MCF 10A (cell line): ENCODE measurements around the gene ECE1. TPM values are rescaled to one million over a fixed set of nuclear protein-coding genes. Genes with fewer than 3 reads are reported as not detected.

Source experiments
- BruUV-seq: library from RNA; stranded (reverse); fragments of 400-500 nt; replicated peaks from 2 replicates; lab custom pipeline; 2021; lab: Mats Ljungman, UMichigan
- CTCF ChIA-PET: fragments of 300-600 bp; sonication (Branson Sonifier 250); formaldehyde crosslinking; extraction: SDS; loops from one replicate; lab custom pipeline; 2021; ENCODE audit warnings: antibody characterized with exemption, inconsistent platforms; lab: Yijun Ruan, JAX
- POLR2A ChIA-PET: fragments of 300-600, 350-650 bp; sonication (Branson Sonifier 250); formaldehyde crosslinking; extraction: SDS; loops from one replicate; lab custom pipeline; 2020; ENCODE audit warnings: antibody characterized with exemption, inconsistent platforms; lab: Yijun Ruan, JAX
- DNase-seq: peaks from one replicate; pipeline ENCODE4 v3.0.0-alpha.2; 2018; ENCODE audit not compliant: unreplicated experiment
- H3K27ac Mint-ChIP-seq: one replicate; pipeline ENCODE4 v1.8.0; 2022; ENCODE audit warnings: mild to moderate bottlenecking, low read depth, mixed read lengths; ENCODE audit not compliant: unreplicated experiment
- H3K27me3 Mint-ChIP-seq: one replicate; pipeline ENCODE4 v1.8.0; 2022; ENCODE audit warnings: mixed read lengths; ENCODE audit not compliant: insufficient read depth, unreplicated experiment
- H3K36me3 Mint-ChIP-seq: one replicate; pipeline ENCODE4 v1.8.0; 2022; ENCODE audit warnings: mild to moderate bottlenecking, moderate library complexity, mixed read lengths; ENCODE audit not compliant: insufficient read depth, unreplicated experiment
- H3K4me1 Mint-ChIP-seq: one replicate; pipeline ENCODE4 v1.8.0; 2022; ENCODE audit warnings: mixed read lengths; ENCODE audit not compliant: insufficient read depth, unreplicated experiment
- H3K4me3 Mint-ChIP-seq: one replicate; pipeline ENCODE4 v1.8.0; 2022; ENCODE audit warnings: mild to moderate bottlenecking, moderate library complexity, mixed read lengths; ENCODE audit not compliant: unreplicated experiment
- H3K9me3 Mint-ChIP-seq: one replicate; pipeline ENCODE4 v1.8.0; 2022; ENCODE audit warnings: mixed read lengths; ENCODE audit not compliant: unreplicated experiment
- intact Hi-C: fragments of 100-400 bp; cut with micrococcal nuclease; formaldehyde crosslinking; loops from 2 replicates; pipeline ENCODE4 v1.14.1; 2022
- total RNA-seq: library from RNA; stranded (reverse); gene quantifications from 2 replicates; pipeline ENCODE4 v1.2.3, GENCODE V29; 2022
- TF ChIP-seq, protein P1 (sequence below): fragments of 200-600 bp; IDR thresholded peaks from one replicate; pipeline ENCODE4 v1.8.0; 2022; ENCODE audit warnings: antibody characterized with exemption, mild to moderate bottlenecking; ENCODE audit not compliant: unreplicated experiment

ECE1 gene
- total RNA-seq, 1 experiment from 2014 or later: 40.0 TPM

DNA sequence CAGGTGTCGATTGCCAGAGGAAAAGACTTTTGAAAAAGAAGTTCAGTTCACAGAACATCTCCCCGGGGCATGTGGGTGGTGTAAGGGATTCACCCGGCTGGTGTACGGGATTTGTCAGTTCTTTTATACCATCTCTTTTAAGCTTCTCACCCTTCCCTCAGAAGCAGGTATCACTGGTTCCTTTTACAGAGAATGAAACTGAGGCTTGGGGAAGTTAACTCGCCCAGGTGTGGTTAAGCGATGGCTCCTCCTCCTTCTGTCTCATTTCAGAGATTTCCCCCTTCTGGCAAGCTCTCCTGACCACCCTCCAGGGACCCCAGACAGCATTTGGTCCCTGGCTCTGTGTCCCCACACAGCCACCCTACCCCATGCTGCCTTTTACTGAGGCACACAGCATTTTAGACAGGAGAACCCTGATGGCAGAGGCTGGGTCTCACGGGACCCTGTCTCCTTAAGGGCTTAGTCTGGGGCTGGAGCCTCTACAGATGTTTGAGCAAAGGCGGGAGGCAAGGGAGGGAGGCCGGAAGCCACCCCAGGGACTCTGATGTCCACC, 2.8 kb upstream of the ECE1 start:
- no TSS peak for BruUV-seq
- intact Hi-C loops: no loop called here
- POLR2A ChIA-PET: interaction anchor here (0.7 to 0.8 kb wide), 2 partner anchors 11 to 31 kb away, joined by 3 to 4 read pairs; no protein-coding TSS in a partner anchor
- no peak overlapping the region for H3K4me3 Mint-ChIP-seq
- H3K9me3 Mint-ChIP-seq: no peaks in the 10 kb centered on the region
- TF ChIP-seq, protein P1, sequence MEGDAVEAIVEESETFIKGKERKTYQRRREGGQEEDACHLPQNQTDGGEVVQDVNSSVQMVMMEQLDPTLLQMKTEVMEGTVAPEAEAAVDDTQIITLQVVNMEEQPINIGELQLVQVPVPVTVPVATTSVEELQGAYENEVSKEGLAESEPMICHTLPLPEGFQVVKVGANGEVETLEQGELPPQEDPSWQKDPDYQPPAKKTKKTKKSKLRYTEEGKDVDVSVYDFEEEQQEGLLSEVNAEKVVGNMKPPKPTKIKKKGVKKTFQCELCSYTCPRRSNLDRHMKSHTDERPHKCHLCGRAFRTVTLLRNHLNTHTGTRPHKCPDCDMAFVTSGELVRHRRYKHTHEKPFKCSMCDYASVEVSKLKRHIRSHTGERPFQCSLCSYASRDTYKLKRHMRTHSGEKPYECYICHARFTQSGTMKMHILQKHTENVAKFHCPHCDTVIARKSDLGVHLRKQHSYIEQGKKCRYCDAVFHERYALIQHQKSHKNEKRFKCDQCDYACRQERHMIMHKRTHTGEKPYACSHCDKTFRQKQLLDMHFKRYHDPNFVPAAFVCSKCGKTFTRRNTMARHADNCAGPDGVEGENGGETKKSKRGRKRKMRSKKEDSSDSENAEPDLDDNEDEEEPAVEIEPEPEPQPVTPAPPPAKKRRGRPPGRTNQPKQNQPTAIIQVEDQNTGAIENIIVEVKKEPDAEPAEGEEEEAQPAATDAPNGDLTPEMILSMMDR: no peak
- no peaks in the 10 kb centered on the region for H3K27me3 Mint-ChIP-seq
- H3K27ac Mint-ChIP-seq: no peak overlapping the region
- CTCF ChIA-PET: no interaction called here
- H3K36me3 Mint-ChIP-seq: no peaks in the 10 kb centered on the region
- peaks cover 19% of the 10 kb centered on the region for H3K4me1 Mint-ChIP-seq
- DNase-seq: no peak

- Mint-ChIP-seq H3K9me3 (no peaks in the 10 kb centered on the region), H3K27me3 (no peaks in the 10 kb centered on the region), H3K4me3 (no peak overlapping the region), H3K27ac (no peak overlapping the region), H3K36me3 (no peaks in the 10 kb centered on the region), H3K4me1 (peaks cover 19% of the 10 kb centered on the region)
- BruUV-seq: no TSS peak
- POLR2A ChIA-PET: interaction anchor here (0.7 to 0.8 kb wide), 2 partner anchors 12 to 31 kb away, joined by 3 to 4 read pairs; no protein-coding TSS in a partner anchor
- DNase-seq: no peak
- intact Hi-C loops: no loop called here
- CTCF ChIA-PET: interaction anchor here (0.6 kb wide), 1 partner anchor 191 kb away, joined by 4 read pairs; no protein-coding TSS in a partner anchor
- TF ChIP-seq, protein P1: no peak
These were observed 2.3 kb upstream of the ECE1 start for GRCh38 chr1:21292503-21292983.

DNA sequence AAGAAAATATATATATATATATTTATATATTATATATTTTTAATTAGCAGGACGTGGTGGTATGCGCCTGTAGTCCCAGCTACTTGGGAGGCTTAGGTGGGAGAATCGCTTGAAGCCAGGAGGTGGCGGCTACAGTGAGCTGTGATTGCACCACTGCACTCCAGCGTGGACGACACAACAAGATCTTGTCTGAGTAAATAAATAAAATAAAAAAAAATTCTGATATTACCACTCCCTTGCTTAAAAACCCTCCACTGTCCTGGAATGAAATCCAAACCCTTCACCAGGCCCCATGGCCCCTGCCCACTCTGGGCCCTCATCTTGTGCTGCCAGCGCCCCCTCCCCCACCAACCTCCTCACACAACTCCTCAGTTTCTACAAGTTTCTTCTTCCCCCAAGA, 1.7 kb upstream of the ECE1 start:
- Mint-ChIP-seq H3K27ac (no peak overlapping the region), H3K36me3 (no peaks in the 10 kb centered on the region), H3K4me1 (peaks cover 19% of the 10 kb centered on the region), H3K9me3 (no peaks in the 10 kb centered on the region), H3K4me3 (no peak overlapping the region), H3K27me3 (no peaks in the 10 kb centered on the region)
- intact Hi-C loops: no loop called here
- TF ChIP-seq, protein P1: no peak
- POLR2A ChIA-PET: interaction anchor here (0.7 kb wide), 1 partner anchor 12 kb away, joined by 4 read pairs; no protein-coding TSS in a partner anchor
- CTCF ChIA-PET: interaction anchor here (0.6 to 1.5 kb wide), 3 partner anchors 19 to 190 kb away, joined by 3 to 4 read pairs (median 3); no protein-coding TSS in a partner anchor
- no TSS peak for BruUV-seq
- DNase-seq: no peak

DNA sequence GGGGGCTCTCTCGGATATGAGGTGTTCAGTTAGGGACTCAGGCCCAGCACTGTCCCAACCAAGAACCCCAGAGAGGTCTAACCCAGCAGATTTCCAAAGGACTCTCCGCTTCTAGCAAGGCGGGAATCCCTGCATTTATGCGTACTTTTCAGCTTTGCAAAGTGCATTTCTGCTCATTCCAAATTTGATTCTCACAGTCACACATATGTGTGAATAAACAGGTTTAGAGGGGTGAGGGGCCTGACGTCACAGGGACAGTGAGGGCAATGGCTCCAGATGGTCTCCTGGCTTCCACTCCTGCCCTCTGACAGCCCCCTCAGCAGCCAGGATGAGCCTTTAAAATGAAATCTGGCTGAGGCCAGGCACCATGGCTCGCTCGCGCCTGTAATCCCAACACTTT, 921 bp upstream of the ECE1 start:
- Mint-ChIP-seq H3K36me3 (no peaks in the 10 kb centered on the region), H3K4me1 (peaks cover 19% of the 10 kb centered on the region), H3K27ac (no peak overlapping the region), H3K27me3 (no peaks in the 10 kb centered on the region), H3K9me3 (no peaks in the 10 kb centered on the region), H3K4me3 (peak overlapping the region; percentile 74)
- ChIA-PET POLR2A (interaction anchor here (0.9 kb wide), 1 partner anchor 39 kb away, joined by 3 read pairs; no protein-coding TSS in a partner anchor), CTCF (interaction anchor here (1.0 to 1.5 kb wide), 2 partner anchors 36 to 60 kb away, joined by 3 read pairs; no protein-coding TSS in a partner anchor)
- intact Hi-C loops: no loop called here
- DNase-seq: no peak
- no TSS peak for BruUV-seq
- TF ChIP-seq, protein P1: no peak
